ENCODE measurements around the gene NEK4.

The NEK4 gene

GRCh38 chr3:52796411-52796810 lies 25.7 kb upstream of the NEK4 start:
- TF ChIP-seq CTCF (conservative IDR thresholded peaks at IDR 0.05; ENCODE audit: low read depth, low read length) = no peak
- Histone ChIP-seq H3K4me2 (no peak overlapping the region), H3K9ac (no peak overlapping the region)

GRCh38 chr3:52795298-52795900 lies 24.7 kb upstream of the NEK4 start:
- H3K79me2 ChIP-seq (ENCODE audit: insufficient read depth, low read depth) = no peaks in the 10 kb centered on the region
- H3K4me3 ChIP-seq (IDR thresholded peaks at IDR 0.05; ENCODE audit: insufficient read depth, low read depth, low read length) = no peak overlapping the region
- TF ChIP-seq CTCF (conservative IDR thresholded peaks at IDR 0.05; ENCODE audit: low read depth, low read length) = no peak
- no peaks in the 10 kb centered on the region for H3K36me3 ChIP-seq (ENCODE audit: insufficient read depth)
- H4K20me1 ChIP-seq (ENCODE audit: insufficient read depth) = no peaks in the 10 kb centered on the region
- H3K27me3 ChIP-seq (ENCODE audit: insufficient read depth, low read depth) = no peaks in the 10 kb centered on the region
- H3K9ac ChIP-seq = no peak overlapping the region
- H3K27ac ChIP-seq = no peak overlapping the region
- H2AFZ ChIP-seq (ENCODE audit: low read depth) = no peak overlapping the region
- H3K4me1 ChIP-seq (ENCODE audit: low read depth, poor library complexity, severe bottlenecking) = no peaks in the 10 kb centered on the region
- no peak overlapping the region for H3K4me2 ChIP-seq

More at GRCh38 chr3:52796411-52796810, 25.7 kb upstream of the NEK4 start:
- H2AFZ ChIP-seq (ENCODE audit: low read depth) = no peak overlapping the region
- no peaks in the 10 kb centered on the region for H3K79me2 ChIP-seq (ENCODE audit: insufficient read depth, low read depth)
- no peak overlapping the region for H3K27ac ChIP-seq
- no peaks in the 10 kb centered on the region for H3K27me3 ChIP-seq (ENCODE audit: insufficient read depth, low read depth)
- H3K4me1 ChIP-seq (ENCODE audit: low read depth, poor library complexity, severe bottlenecking) = no peaks in the 10 kb centered on the region
- no peaks in the 10 kb centered on the region for H3K36me3 ChIP-seq (ENCODE audit: insufficient read depth)
- no peak overlapping the region for H3K4me3 ChIP-seq (IDR thresholded peaks at IDR 0.05; ENCODE audit: insufficient read depth, low read depth, low read length)
- no peaks in the 10 kb centered on the region for H4K20me1 ChIP-seq (ENCODE audit: insufficient read depth)

GRCh38 chr3:52794612-52795099 lies 23.9 kb upstream of the NEK4 start, which contains the start of gene ITIH3:
Gene ITIH3, plus strand, starts transcription at chr3:52794796. Its CDS starts 8 bp downstream, at chr3:52794804.
- no peak within 1 kb of the TSS for H3K4me2 ChIP-seq
- H3K9ac ChIP-seq = no peak within 1 kb of the TSS
- no peak within 1 kb of the TSS for H2AFZ ChIP-seq (ENCODE audit: low read depth)
- no peaks in the 10 kb centered on the region for H3K79me2 ChIP-seq (ENCODE audit: insufficient read depth, low read depth)
- no peaks in the 10 kb centered on the region for H3K4me1 ChIP-seq (ENCODE audit: low read depth, poor library complexity, severe bottlenecking)
- H3K4me3 ChIP-seq (IDR thresholded peaks at IDR 0.05; ENCODE audit: insufficient read depth, low read depth, low read length) = no peak within 1 kb of the TSS
- TF ChIP-seq CTCF (conservative IDR thresholded peaks at IDR 0.05; ENCODE audit: low read depth, low read length) = no peak
- H4K20me1 ChIP-seq (ENCODE audit: insufficient read depth) = no peaks in the 10 kb centered on the region
- no peaks in the 10 kb centered on the region for H3K27me3 ChIP-seq (ENCODE audit: insufficient read depth, low read depth)
- no peaks in the 10 kb centered on the region for H3K36me3 ChIP-seq (ENCODE audit: insufficient read depth)
- H3K27ac ChIP-seq = no peak within 1 kb of the TSS

GRCh38 chr3:52793702-52794611 lies 23.2 kb upstream of the NEK4 start:
- Histone ChIP-seq H3K27ac (no peak overlapping the region), H2AFZ (ENCODE audit: low read depth) (no peak overlapping the region), H4K20me1 (ENCODE audit: insufficient read depth) (no peaks in the 10 kb centered on the region), H3K4me1 (ENCODE audit: low read depth, poor library complexity, severe bottlenecking) (no peaks in the 10 kb centered on the region), H3K79me2 (ENCODE audit: insufficient read depth, low read depth) (no peaks in the 10 kb centered on the region), H3K4me3 (IDR thresholded peaks at IDR 0.05; ENCODE audit: insufficient read depth, low read depth, low read length) (no peak overlapping the region), H3K27me3 (ENCODE audit: insufficient read depth, low read depth) (no peaks in the 10 kb centered on the region), H3K9ac (no peak overlapping the region), H3K36me3 (ENCODE audit: insufficient read depth) (no peaks in the 10 kb centered on the region), H3K4me2 (no peak overlapping the region)
- no peak for TF ChIP-seq CTCF (conservative IDR thresholded peaks at IDR 0.05; ENCODE audit: low read depth, low read length)

Measured in KMS-11 (cell line).